HEK293T (cell line): ENCODE results near the gene TTC39C.

ENCODE experiments used
- BHLHE40 ChIP-seq: fragments of 450-650 bp; IDR thresholded peaks from 2 replicates; pipeline ENCODE4 v1.6.1; 2016; ENCODE audit warnings: mild to moderate bottlenecking, moderate library complexity, borderline replicate concordance
- ELF4 ChIP-seq: fragments of 450-650 bp; IDR thresholded peaks from 2 replicates; pipeline ENCODE4 v1.6.1; 2017; ENCODE audit warnings: antibody characterized with exemption
- FOXA1 ChIP-seq: fragments of 450-650 bp; IDR thresholded peaks from 2 replicates; pipeline ENCODE4 v1.6.1; 2016; ENCODE audit warnings: mild to moderate bottlenecking
- FOXK2 ChIP-seq: fragments of 450-650 bp; IDR thresholded peaks from 2 replicates; pipeline ENCODE4 v1.6.1; 2016; ENCODE audit warnings: mild to moderate bottlenecking
- FOXM1 ChIP-seq: fragments of 450-650 bp; IDR thresholded peaks from 2 replicates; pipeline ENCODE4 v1.6.1; 2017; ENCODE audit warnings: mild to moderate bottlenecking, borderline replicate concordance
- HDGF ChIP-seq: fragments of 450-650 bp; IDR thresholded peaks from 2 replicates; pipeline ENCODE4 v1.6.1; 2017; ENCODE audit warnings: antibody characterized with exemption, borderline replicate concordance
- L3MBTL2 ChIP-seq: fragments of 450-650 bp; conservative IDR thresholded peaks from 2 replicates; pipeline ENCODE4 v1.6.1; 2016; ENCODE audit warnings: mild to moderate bottlenecking
- NFRKB ChIP-seq: fragments of 450-650 bp; IDR thresholded peaks from 2 replicates; pipeline ENCODE4 v1.6.1; 2016; ENCODE audit warnings: mild to moderate bottlenecking, moderate library complexity
- SP1 ChIP-seq: fragments of 450-650 bp; IDR thresholded peaks from 2 replicates; pipeline ENCODE4 v1.6.1; 2017
- SUZ12 ChIP-seq: fragments of 450-650 bp; IDR thresholded peaks from 2 replicates; pipeline ENCODE4 v1.6.1; 2016; ENCODE audit warnings: mild to moderate bottlenecking

GRCh38 chr18:24033641-24034412, 19.3 kb downstream of the TTC39C start:
- TF ChIP-seq SUZ12 (no peak), ELF4 (no peak), NFRKB (no peak), SP1 (no peak), BHLHE40 (no peak), FOXM1 (no peak), L3MBTL2 (no peak), FOXK2 (no peak), HDGF (no peak), FOXA1 (no peak)
